ENCODE data around the gene RYK.
A peak's percentile ranks its signal among the peaks of the same experiment; 100 is the strongest.
"Not testable (repeated sequence)": the region's sequence is repeated elsewhere in the genome, so short reads cannot be mapped to it uniquely, and the experiment has no call there.

RYK gene

GRCh38 chr3:134277066-134277660 lies 26.5 kb upstream of the RYK start:
- no peaks in the 10 kb centered on the region for H3K36me3 Mint-ChIP-seq (ENCODE audit: low read depth)
- no peak overlapping the region for H3K4me3 Mint-ChIP-seq
- H3K9me3 Mint-ChIP-seq: no peaks in the 10 kb centered on the region
- no peaks in the 10 kb centered on the region for H3K4me1 Mint-ChIP-seq (ENCODE audit: low read depth)
- H3K27ac Mint-ChIP-seq: no peak overlapping the region
- H3K27me3 Mint-ChIP-seq: peaks cover 61% of the 10 kb centered on the region

DNA sequence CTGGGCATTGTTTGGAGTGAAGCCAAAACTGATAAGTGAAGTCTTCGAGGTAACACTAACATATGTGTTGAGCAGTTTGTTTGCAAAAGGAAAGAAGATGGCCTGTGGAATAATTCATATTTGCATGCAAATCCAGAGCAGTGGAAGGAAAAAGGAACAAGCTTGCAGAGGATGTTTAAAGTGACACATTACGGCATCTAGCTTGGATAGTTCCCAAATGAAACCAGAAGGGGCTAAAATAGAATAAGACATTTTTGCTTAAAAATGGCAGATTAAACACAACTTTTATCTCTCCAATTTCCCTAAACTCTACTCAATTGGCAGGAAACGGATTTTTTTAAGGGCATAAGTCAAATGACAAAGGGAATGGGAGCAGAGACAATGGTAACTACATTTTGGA lies 25.4 kb upstream of the RYK start:
- Mint-ChIP-seq H3K4me1 (ENCODE audit: low read depth) (no peaks in the 10 kb centered on the region), H3K9me3 (no peaks in the 10 kb centered on the region), H3K4me3 (no peak overlapping the region), H3K36me3 (ENCODE audit: low read depth) (no peaks in the 10 kb centered on the region), H3K27ac (no peak overlapping the region), H3K27me3 (peaks cover 54% of the 10 kb centered on the region)

GRCh38 chr3:134275110-134275509 lies 24.5 kb upstream of the RYK start:
- not testable (repeated sequence) for H3K36me3 Mint-ChIP-seq (ENCODE audit: low read depth); H3K9me3 Mint-ChIP-seq; H3K4me3 Mint-ChIP-seq; H3K27ac Mint-ChIP-seq; H3K4me1 Mint-ChIP-seq (ENCODE audit: low read depth)
- H3K27me3 Mint-ChIP-seq: peaks cover 52% of the 10 kb centered on the region

DNA sequence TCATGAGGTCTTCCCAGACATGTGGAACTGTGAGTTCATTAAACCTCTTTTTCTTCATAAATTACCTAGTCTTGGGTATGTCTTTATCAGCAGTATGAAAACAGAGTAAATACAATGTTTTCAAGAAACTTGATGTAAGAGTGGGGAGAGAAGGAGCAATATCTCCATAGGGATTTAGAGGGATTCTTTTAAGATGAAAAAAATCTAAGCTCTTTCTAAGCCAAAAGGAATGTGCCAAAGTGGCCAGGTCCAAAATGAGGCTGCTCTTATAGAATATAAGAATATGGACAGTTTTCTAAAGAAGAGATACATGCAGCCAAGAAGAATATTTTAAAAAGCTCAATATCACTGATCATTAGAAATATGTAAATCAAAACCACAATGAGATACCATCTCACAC lies 23.9 kb upstream of the RYK start:
- Mint-ChIP-seq H3K4me3 (no peak overlapping the region), H3K36me3 (ENCODE audit: low read depth) (no peaks in the 10 kb centered on the region), H3K27me3 (peaks cover 52% of the 10 kb centered on the region), H3K27ac (no peak overlapping the region), H3K9me3 (no peaks in the 10 kb centered on the region), H3K4me1 (ENCODE audit: low read depth) (no peaks in the 10 kb centered on the region)

DNA sequence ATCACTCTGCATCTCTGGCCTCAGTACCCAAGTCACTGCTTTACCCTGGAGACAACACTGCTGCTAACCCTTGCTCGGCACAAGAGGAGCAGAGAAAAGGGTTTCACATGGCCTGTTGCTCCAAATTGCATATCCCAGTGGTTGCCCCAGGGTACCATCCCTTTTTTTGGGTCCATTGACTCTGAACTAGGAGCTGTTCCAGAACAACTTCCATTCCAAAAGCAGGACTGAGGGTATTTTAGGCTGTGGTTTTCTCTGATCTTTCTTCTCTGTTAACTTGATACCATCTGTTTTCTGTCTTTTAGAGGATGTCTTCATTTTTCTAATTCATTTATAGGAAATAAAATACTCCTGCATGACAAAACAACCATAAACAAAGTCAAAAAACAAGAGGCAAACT lies 17.3 kb upstream of the RYK start:
- Mint-ChIP-seq H3K4me3 (no peak overlapping the region), H3K9me3 (no peaks in the 10 kb centered on the region), H3K4me1 (ENCODE audit: low read depth) (peaks cover 9% of the 10 kb centered on the region), H3K27me3 (peaks cover 47% of the 10 kb centered on the region), H3K36me3 (ENCODE audit: low read depth) (no peaks in the 10 kb centered on the region), H3K27ac (no peak overlapping the region)

GRCh38 chr3:134260987-134261386 lies 10.3 kb upstream of the RYK start:
- peaks cover 15% of the 10 kb centered on the region for H3K4me1 Mint-ChIP-seq (ENCODE audit: low read depth)
- no peak overlapping the region for H3K4me3 Mint-ChIP-seq
- H3K9me3 Mint-ChIP-seq: no peaks in the 10 kb centered on the region
- no peaks in the 10 kb centered on the region for H3K36me3 Mint-ChIP-seq (ENCODE audit: low read depth)
- H3K27me3 Mint-ChIP-seq: peaks cover 61% of the 10 kb centered on the region
- H3K27ac Mint-ChIP-seq: no peak overlapping the region

DNA sequence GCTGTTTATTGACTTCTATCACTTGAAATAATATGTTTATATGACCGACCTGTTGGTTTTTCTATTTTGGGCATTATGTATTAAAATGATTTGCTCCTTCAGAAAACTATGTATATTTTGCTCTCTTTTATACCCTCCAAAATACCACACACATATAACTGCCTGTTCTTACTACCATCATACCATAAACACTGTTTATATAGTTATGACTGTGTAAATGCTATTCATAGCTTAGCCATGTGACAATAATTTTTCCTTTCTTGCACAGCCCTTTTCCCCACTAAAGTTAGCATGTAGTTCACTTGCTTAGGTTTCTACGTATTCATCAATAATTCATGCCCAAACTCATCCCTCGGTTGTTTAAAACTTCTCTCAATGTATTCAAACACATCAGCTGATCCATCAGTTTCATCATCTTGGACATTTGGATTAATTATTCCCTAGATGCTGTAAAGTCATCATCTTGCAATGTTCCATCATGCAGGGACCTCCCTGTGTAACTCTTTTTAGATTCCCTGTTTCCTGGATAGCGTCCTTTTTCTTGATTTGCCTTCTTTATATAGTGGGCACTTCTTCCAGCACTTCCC lies 8.2 kb upstream of the RYK start:
- H3K9me3 Mint-ChIP-seq: no peaks in the 10 kb centered on the region
- peaks cover 24% of the 10 kb centered on the region for H3K4me1 Mint-ChIP-seq (ENCODE audit: low read depth)
- no peak overlapping the region for H3K4me3 Mint-ChIP-seq
- peaks cover 48% of the 10 kb centered on the region for H3K27me3 Mint-ChIP-seq
- no peaks in the 10 kb centered on the region for H3K36me3 Mint-ChIP-seq (ENCODE audit: low read depth)
- H3K27ac Mint-ChIP-seq: no peak overlapping the region

DNA sequence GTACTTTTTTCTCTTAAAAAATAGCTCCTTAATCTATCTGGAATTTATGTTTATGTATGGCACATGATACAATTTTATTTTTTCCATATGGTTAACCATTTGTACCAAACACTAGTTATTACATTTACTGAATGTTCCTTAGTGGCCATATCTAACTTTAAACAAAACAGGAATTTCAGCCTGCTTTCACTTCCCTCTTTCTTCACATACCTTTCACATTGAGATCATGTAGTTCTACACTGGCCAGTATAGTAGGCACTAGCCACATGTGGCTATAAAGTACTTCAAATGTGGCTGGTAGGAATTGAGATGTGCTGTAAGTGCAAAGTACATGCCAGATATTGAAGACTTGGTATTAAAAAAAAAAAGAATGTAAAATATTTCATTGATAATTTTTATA lies 4.7 kb upstream of the RYK start:
- H3K4me3 Mint-ChIP-seq: no peak overlapping the region
- H3K9me3 Mint-ChIP-seq: no peaks in the 10 kb centered on the region

DNA sequence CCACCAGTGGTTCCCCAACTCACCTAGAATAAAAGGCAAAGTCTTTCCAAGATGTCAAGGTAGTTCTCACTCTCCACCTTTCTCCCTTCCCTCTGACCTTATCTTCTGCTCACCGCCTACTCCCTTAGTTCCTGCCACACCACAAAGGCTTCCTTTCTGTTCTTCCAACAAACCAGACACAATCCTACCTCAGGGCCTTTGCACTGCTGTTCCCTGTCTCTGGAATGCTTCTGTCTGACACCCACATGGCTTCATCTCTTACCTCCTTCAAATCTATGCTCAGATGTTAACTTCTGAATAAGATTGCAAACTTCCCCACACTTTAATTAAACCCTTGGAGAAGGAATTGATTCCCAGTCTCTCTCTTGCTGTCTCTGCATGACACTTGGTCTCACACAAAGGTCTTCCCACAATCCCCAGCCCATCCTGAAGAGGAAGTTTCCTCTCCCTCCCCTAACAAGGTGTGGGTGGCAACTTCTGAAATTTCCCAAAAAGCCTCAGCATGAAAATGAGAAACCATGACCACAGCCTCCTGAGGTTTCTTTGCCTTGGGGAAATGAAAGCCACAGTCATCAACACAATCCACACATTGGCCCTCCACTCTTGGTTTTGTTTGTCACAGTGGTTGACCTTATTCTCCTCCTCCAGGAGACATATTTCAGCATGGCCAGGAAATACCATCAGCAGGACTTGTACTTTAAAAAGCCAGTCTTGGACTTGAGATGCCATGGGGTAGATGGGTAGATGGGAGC lies 3.0 kb upstream of the RYK start:
- Mint-ChIP-seq H3K4me1 (ENCODE audit: low read depth) (peaks cover 59% of the 10 kb centered on the region), H3K27ac (peak overlapping the region; percentile 73), H3K36me3 (ENCODE audit: low read depth) (no peaks in the 10 kb centered on the region), H3K27me3 (peaks cover 16% of the 10 kb centered on the region), H3K4me3 (peak overlapping the region; percentile 38), H3K9me3 (no peaks in the 10 kb centered on the region)

More for the DNA sequence above, 4.7 kb upstream of the RYK start:
- Mint-ChIP-seq H3K27me3 (peaks cover 28% of the 10 kb centered on the region), H3K4me1 (ENCODE audit: low read depth) (peaks cover 45% of the 10 kb centered on the region), H3K36me3 (ENCODE audit: low read depth) (no peaks in the 10 kb centered on the region), H3K27ac (no peak overlapping the region)

DNA sequence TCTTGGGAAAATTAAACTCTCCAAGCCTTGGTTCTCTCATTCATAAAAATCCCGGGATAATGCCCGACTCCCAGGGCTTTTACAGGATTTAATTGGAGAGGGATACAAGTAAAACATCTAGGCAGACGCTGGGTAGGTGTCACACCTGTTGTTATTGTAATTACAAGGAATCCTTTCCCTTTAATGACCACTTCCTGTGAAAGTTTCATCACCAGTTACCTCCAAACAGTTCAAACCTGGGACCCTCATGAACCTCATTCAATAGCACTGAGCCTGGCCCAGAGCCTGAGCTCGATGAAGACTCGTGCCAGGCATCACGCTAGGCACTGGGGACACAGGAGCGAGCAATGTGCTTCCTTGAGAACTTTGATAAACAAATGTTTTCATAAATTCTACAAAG lies 2.1 kb upstream of the RYK start:
- H3K4me1 Mint-ChIP-seq (ENCODE audit: low read depth): peaks cover 67% of the 10 kb centered on the region
- H3K27ac Mint-ChIP-seq: no peak overlapping the region
- H3K27me3 Mint-ChIP-seq: peaks cover 16% of the 10 kb centered on the region
- H3K4me3 Mint-ChIP-seq: no peak overlapping the region
- peaks cover 6% of the 10 kb centered on the region for H3K36me3 Mint-ChIP-seq (ENCODE audit: low read depth)
- H3K9me3 Mint-ChIP-seq: no peaks in the 10 kb centered on the region

- Mint-ChIP-seq H3K27me3 (peaks cover 13% of the 10 kb centered on the region), H3K9me3 (no peaks in the 10 kb centered on the region), H3K4me1 (ENCODE audit: low read depth) (peaks cover 75% of the 10 kb centered on the region), H3K36me3 (ENCODE audit: low read depth) (peaks cover 11% of the 10 kb centered on the region), H3K27ac (peak overlapping the region; percentile 84), H3K4me3 (peak overlapping the region; percentile 80)
These were observed 1.2 kb upstream of the RYK start for GRCh38 chr3:134251731-134252391.

- Mint-ChIP-seq H3K4me3 (peak overlapping the region; percentile 91), H3K36me3 (ENCODE audit: low read depth) (peaks cover 15% of the 10 kb centered on the region), H3K9me3 (no peaks in the 10 kb centered on the region), H3K27me3 (no peaks in the 10 kb centered on the region), H3K4me1 (ENCODE audit: low read depth) (peaks cover 80% of the 10 kb centered on the region), H3K27ac (peak overlapping the region; percentile 93)
These were observed 533 bp downstream of the RYK start for GRCh38 chr3:134249935-134250716.

DNA sequence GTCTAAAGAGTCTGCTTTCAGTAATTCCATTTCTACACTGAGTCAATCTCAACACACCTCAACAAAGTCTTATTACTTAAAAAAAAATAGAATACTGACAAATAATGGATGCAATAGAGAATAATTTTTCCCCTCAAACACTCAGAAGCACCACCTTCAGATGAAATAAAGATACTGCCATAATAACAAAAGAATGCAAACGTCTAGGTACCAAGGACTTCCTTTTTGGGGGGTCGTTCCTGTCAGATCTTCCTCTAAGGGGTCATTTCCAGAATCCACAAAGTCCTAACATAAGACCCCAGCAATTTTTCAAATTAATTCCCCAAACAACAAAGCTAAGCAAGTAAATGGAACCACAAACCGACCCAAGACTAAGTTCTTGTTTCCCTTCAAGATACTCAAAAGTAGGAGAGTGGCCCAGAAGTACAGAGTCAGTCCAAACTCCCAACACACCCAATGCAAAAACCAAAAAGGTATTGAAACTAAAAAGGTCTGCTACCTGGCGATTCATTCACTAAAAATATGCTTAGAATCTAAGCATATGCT lies 1.3 kb downstream of the RYK start:
- H3K9me3 Mint-ChIP-seq: no peaks in the 10 kb centered on the region
- peaks cover 83% of the 10 kb centered on the region for H3K4me1 Mint-ChIP-seq (ENCODE audit: low read depth)
- peak overlapping the region; percentile 91 for H3K4me3 Mint-ChIP-seq
- peak overlapping the region; percentile 93 for H3K27ac Mint-ChIP-seq
- no peaks in the 10 kb centered on the region for H3K27me3 Mint-ChIP-seq
- H3K36me3 Mint-ChIP-seq (ENCODE audit: low read depth): peaks cover 15% of the 10 kb centered on the region

DNA sequence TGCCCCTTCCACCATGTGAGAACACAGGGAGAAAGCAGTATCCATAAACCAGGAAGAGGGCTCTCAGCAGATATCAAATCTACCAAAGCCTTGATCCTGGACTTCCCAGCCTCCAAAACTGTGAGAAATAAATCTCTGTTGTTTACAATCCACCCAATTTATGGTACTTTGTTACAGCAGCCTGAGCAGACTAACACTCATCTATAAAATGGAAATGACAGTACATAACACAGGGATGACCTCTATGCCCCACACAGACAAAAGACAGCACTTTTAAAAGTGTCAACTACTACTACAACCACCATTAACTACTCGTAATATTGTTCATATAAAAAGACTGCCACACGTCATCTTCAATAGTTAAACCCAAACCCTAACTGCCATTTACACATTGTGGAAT lies 5.7 kb downstream of the RYK start:
- H3K27me3 Mint-ChIP-seq: no peaks in the 10 kb centered on the region
- peaks cover 98% of the 10 kb centered on the region for H3K4me1 Mint-ChIP-seq (ENCODE audit: low read depth)
- no peak overlapping the region for H3K27ac Mint-ChIP-seq
- no peak overlapping the region for H3K4me3 Mint-ChIP-seq
- H3K9me3 Mint-ChIP-seq: no peaks in the 10 kb centered on the region
- H3K36me3 Mint-ChIP-seq (ENCODE audit: low read depth): peaks cover 18% of the 10 kb centered on the region

Measured in stimulated activated naive CD8-positive, alpha-beta T cell treated with anti-CD3 and anti-CD28 coated beads, Interleukin-15, Interleukin-2, amounts not matched to agents 100 ng/mL and 50 ng/mL, for 24 hours (primary cell).